ENCODE results near the gene CCL14.
"Not testable (repeated sequence)": the region's sequence is repeated elsewhere in the genome, so short reads cannot be mapped to it uniquely, and the experiment has no call there.

Gene CCL14

DNA sequence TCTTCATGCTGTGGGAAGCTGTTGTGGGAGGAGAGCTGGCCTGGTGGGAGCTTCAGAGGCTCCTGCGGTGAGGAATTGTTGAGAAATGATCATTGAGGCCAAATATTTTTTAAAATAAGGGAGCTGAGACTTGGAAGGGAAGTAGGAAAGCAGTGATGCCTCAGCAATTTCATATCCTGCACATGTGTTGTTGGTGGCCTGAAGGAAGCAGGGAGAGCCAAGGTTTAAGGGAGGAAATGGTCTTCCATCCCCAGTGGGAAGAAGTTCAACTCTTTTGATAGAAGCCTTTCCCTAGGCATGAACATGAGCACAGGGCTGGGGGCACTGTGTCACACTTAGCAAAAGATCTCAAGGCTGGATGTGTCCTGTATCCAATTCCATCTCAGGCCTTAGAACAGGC, at the start of gene CCL14:
TSS of gene CCL14 (minus strand) at position 87 of the 400 bp plus-strand sequence. CDS start at position 7, 80 bp downstream.
- H3K9me3 ChIP-seq = no peaks in the 10 kb centered on the region
- no peaks in the 10 kb centered on the region for H3K27me3 ChIP-seq (ENCODE audit: low read depth)
- in situ Hi-C loops (cut with MboI; ENCODE audit: low sequenced_read_pairs) = no loop called here
- no peak within 1 kb of the TSS for H3K4me3 ChIP-seq
- DNase-seq (ENCODE audit: low spot score in 2 of 2) = no peak
- H3K36me3 ChIP-seq (replicated peaks) = no peaks in the 10 kb centered on the region
- H3K4me1 ChIP-seq = no peaks in the 10 kb centered on the region

DNA sequence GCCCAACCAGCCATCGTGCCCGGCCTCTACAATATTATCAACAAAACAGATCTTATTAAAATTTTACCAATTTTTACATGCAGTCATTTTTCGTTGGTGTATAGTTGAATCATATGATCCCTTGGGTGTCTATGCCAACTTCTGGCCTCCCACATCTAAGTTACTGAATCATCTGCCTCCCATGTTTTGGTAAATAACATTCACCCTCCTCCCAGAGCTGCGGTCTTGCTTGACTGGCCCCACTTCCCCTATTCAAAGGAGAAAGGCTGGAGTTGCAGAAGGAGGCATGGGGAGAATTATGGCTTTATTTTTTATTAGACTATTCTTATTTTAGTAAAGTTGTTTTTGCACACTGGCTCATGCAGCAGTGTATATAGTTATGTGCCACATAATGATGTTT, 49.7 kb upstream of the CCL14 start:
- no peaks in the 10 kb centered on the region for H3K36me3 ChIP-seq (replicated peaks)
- peaks cover 9% of the 10 kb centered on the region for H3K27me3 ChIP-seq (ENCODE audit: low read depth)
- in situ Hi-C loops (cut with MboI; ENCODE audit: low sequenced_read_pairs) = no loop called here
- no peak for DNase-seq (ENCODE audit: low spot score in 2 of 2)
- no peaks in the 10 kb centered on the region for H3K9me3 ChIP-seq
- no peak overlapping the region for H3K4me3 ChIP-seq
- no peaks in the 10 kb centered on the region for H3K4me1 ChIP-seq

DNA sequence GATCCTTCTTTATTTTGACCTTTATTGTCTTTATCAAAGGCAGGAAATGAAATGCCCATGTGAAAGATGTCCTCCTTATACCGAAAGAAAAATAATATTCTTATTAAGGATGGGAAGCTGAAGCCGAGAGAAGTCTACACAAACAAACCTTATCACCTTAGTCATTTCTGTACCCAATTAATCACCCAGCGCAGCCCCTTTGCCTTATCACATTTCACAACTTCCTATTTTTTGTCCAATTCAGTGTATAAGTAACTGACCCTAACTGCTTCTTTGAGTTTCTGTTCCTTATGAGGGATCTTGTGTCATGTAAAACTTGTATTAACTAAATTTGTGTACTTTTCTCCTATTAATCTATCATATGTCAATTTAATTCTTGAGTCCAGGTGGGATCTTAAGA, 47.6 kb upstream of the CCL14 start:
- no peak for DNase-seq (ENCODE audit: low spot score in 2 of 2)
- peaks cover 9% of the 10 kb centered on the region for H3K27me3 ChIP-seq (ENCODE audit: low read depth)
- in situ Hi-C loops (cut with MboI; ENCODE audit: low sequenced_read_pairs) = no loop called here
- H3K4me3 ChIP-seq = no peak overlapping the region
- no peaks in the 10 kb centered on the region for H3K36me3 ChIP-seq (replicated peaks)
- H3K9me3 ChIP-seq = no peaks in the 10 kb centered on the region
- no peaks in the 10 kb centered on the region for H3K4me1 ChIP-seq

GRCh38 chr17:36030956-36031355, 44.4 kb upstream of the CCL14 start:
- no peaks in the 10 kb centered on the region for H3K9me3 ChIP-seq
- peaks cover 9% of the 10 kb centered on the region for H3K27me3 ChIP-seq (ENCODE audit: low read depth)
- no peak overlapping the region for H3K4me3 ChIP-seq
- no peak for DNase-seq (ENCODE audit: low spot score in 2 of 2)
- no peaks in the 10 kb centered on the region for H3K4me1 ChIP-seq
- in situ Hi-C loops (cut with MboI; ENCODE audit: low sequenced_read_pairs) = no loop called here
- no peaks in the 10 kb centered on the region for H3K36me3 ChIP-seq (replicated peaks)

DNA sequence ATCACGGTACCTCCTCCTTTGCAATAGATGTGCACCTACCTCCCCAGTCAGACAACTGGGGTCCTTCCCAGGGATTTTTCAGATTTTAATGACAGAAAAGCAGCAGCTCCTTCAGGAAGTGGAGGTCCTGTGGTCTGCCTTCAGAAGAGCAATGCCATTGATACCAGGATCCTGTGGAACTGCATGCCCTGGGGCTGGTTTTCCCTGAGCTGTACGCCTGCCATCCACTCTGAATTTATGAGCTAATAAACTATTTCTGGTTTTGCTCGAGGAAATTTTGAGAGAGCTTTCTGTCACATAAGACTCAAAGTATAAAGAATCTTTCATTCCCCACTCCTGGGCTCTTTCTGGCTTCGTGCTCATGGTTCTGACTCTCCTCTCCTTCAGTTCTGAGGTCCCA, 41.2 kb upstream of the CCL14 start:
- Histone ChIP-seq H3K4me1 (no peaks in the 10 kb centered on the region), H3K36me3 (replicated peaks) (no peaks in the 10 kb centered on the region), H3K9me3 (no peaks in the 10 kb centered on the region), H3K4me3 (no peak overlapping the region), H3K27me3 (ENCODE audit: low read depth) (peaks cover 2% of the 10 kb centered on the region)
- in situ Hi-C loops (cut with MboI; ENCODE audit: low sequenced_read_pairs) = no loop called here
- no peak for DNase-seq (ENCODE audit: low spot score in 2 of 2)

DNA sequence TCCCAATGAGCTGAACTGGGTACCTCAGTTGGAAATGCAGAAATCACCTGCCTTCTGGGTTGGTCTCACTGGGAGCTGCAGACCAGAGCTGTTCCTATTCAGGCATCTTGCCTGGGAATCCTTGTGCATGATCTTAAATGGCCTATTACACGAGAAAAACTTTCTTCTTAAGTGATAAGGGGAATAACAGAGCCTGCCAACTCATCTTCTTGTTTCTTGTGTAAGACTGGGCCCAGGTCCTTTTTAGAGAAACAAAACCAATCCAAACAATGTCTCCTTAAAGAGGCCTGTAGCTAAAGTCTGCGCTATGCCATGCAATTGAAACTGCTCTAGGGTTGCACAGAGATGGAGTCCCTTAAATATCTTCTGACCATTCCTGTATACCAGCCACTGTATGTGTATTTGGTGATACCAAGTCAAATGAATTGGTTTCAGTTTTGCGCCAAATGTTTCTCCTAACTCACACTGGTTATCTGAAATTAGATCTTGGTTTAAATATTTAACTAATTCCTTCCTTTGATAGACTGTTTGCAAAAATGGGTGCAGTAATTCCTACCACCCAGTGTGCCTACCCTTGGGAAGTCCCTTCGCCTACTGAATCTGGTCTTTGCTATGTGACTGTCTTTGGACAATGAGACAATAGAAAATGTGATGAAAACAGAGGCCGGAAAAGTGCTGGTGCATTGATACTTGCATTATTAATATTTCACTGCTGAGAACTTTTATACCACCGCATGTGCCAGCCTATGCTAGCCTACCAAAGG, 37.8 kb upstream of the CCL14 start:
- no peak overlapping the region for H3K4me3 ChIP-seq
- H3K9me3 ChIP-seq = no peaks in the 10 kb centered on the region
- no peaks in the 10 kb centered on the region for H3K36me3 ChIP-seq (replicated peaks)
- in situ Hi-C loops (cut with MboI; ENCODE audit: low sequenced_read_pairs) = no loop called here
- no peaks in the 10 kb centered on the region for H3K4me1 ChIP-seq
- H3K27me3 ChIP-seq (ENCODE audit: low read depth) = 0 out of 2 replicates have a peak, but pooled peaks cover 5% of the 10 kb centered on the region
- no peak for DNase-seq (ENCODE audit: low spot score in 2 of 2)

GRCh38 chr17:36019423-36019822, 32.9 kb upstream of the CCL14 start:
- in situ Hi-C loops (cut with MboI; ENCODE audit: low sequenced_read_pairs) = no loop called here
- H3K9me3 ChIP-seq = no peaks in the 10 kb centered on the region
- H3K4me3 ChIP-seq = no peak overlapping the region
- H3K4me1 ChIP-seq = no peaks in the 10 kb centered on the region
- no peaks in the 10 kb centered on the region for H3K36me3 ChIP-seq (replicated peaks)
- no peak for DNase-seq (ENCODE audit: low spot score in 2 of 2)
- H3K27me3 ChIP-seq (ENCODE audit: low read depth) = peaks cover 9% of the 10 kb centered on the region; the same call in 1 of the 2 replicates

GRCh38 chr17:36017799-36018198, 31.3 kb upstream of the CCL14 start, which contains the start of gene CCL23:
Gene CCL23 (minus strand): TSS chr17:36017972. CDS start chr17:36017897, 75 bp downstream.
- Histone ChIP-seq H3K9me3 (no peaks in the 10 kb centered on the region), H3K4me1 (no peaks in the 10 kb centered on the region), H3K27me3 (ENCODE audit: low read depth) (peaks cover 9% of the 10 kb centered on the region; the same call in 1 of the 2 replicates), H3K4me3 (no peak within 1 kb of the TSS), H3K36me3 (replicated peaks) (no peaks in the 10 kb centered on the region)
- in situ Hi-C loops (cut with MboI; ENCODE audit: low sequenced_read_pairs) = no loop called here
- DNase-seq (ENCODE audit: low spot score in 2 of 2) = no peak

- peaks cover 9% of the 10 kb centered on the region; the same call in 1 of the 2 replicates for H3K27me3 ChIP-seq (ENCODE audit: low read depth)
- no peak overlapping the region for H3K4me3 ChIP-seq
- no peak for DNase-seq (ENCODE audit: low spot score in 2 of 2)
- in situ Hi-C loops (cut with MboI; ENCODE audit: low sequenced_read_pairs) = no loop called here
- no peaks in the 10 kb centered on the region for H3K4me1 ChIP-seq
- no peaks in the 10 kb centered on the region for H3K9me3 ChIP-seq
- no peaks in the 10 kb centered on the region for H3K36me3 ChIP-seq (replicated peaks)
Measured at GRCh38 chr17:36016555-36016954, 30.0 kb upstream of the CCL14 start.

DNA sequence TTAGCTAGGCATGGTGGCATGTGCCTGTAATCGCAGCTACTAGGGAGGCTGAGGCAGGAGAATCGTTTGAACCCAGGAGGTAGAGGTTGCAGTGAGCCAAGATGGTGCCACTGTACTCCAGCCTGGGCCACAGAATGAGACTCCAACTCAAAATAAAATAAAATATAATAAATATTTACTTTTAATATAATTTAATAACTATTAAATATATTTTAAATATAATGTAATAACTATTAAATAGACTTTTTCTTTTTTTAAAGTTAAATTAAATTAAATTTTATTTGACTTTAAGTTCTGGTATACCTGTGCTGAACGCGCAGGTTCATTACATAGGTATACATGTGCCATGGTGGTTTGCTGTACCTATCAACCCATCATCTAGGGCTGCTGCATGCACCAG, 29.4 kb upstream of the CCL14 start:
- H3K9me3 ChIP-seq; in situ Hi-C loops (cut with MboI; ENCODE audit: low sequenced_read_pairs): not testable (repeated sequence)

GRCh38 chr17:36014946-36015345, 28.4 kb upstream of the CCL14 start:
- in situ Hi-C loops (cut with MboI; ENCODE audit: low sequenced_read_pairs) = no loop called here
- peaks cover 9% of the 10 kb centered on the region; the same call in 1 of the 2 replicates for H3K27me3 ChIP-seq (ENCODE audit: low read depth)
- no peaks in the 10 kb centered on the region for H3K9me3 ChIP-seq
- H3K4me1 ChIP-seq = no peaks in the 10 kb centered on the region
- no peaks in the 10 kb centered on the region for H3K36me3 ChIP-seq (replicated peaks)
- DNase-seq (ENCODE audit: low spot score in 2 of 2) = no peak
- no peak overlapping the region for H3K4me3 ChIP-seq

More for the DNA sequence above, 29.4 kb upstream of the CCL14 start:
- not testable (repeated sequence) for H3K4me3 ChIP-seq; H3K4me1 ChIP-seq; DNase-seq (ENCODE audit: low spot score in 2 of 2); H3K27me3 ChIP-seq (ENCODE audit: low read depth); H3K36me3 ChIP-seq (replicated peaks)

DNA sequence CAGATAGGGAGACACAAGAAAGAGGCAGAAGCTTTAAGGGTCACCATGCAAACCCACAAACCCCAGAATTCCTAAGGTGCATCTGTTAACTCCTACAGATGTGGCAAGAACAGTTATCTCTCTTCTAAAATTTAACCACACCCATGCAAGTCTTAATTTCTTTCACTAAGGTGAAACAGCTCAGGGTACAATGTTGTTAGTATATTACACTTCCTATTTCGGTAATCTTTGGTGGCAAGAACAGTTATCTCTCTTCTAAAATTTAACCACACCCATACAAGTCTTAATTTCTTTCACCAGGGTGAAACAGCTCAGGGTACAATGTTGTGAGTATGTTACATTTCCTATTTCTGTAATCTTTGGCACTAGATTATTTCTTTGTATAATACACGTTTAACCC, 24.7 kb upstream of the CCL14 start:
- in situ Hi-C loops (cut with MboI; ENCODE audit: low sequenced_read_pairs) = no loop called here

GRCh38 chr17:36008998-36009665, 22.6 kb upstream of the CCL14 start:
- Histone ChIP-seq H3K4me3 (no peak overlapping the region), H3K4me1 (no peaks in the 10 kb centered on the region), H3K27me3 (ENCODE audit: low read depth) (no peaks in the 10 kb centered on the region), H3K9me3 (no peaks in the 10 kb centered on the region), H3K36me3 (replicated peaks) (no peaks in the 10 kb centered on the region)
- in situ Hi-C loops (cut with MboI; ENCODE audit: low sequenced_read_pairs) = no loop called here
- peak; percentile 12 to 51 for DNase-seq (ENCODE audit: low spot score in 2 of 2)

More for the DNA sequence above, 24.7 kb upstream of the CCL14 start:
- no peaks in the 10 kb centered on the region for H3K4me1 ChIP-seq
- no peaks in the 10 kb centered on the region for H3K36me3 ChIP-seq (replicated peaks)
- DNase-seq (ENCODE audit: low spot score in 2 of 2) = no peak
- no peaks in the 10 kb centered on the region for H3K27me3 ChIP-seq (ENCODE audit: low read depth)
- no peaks in the 10 kb centered on the region for H3K9me3 ChIP-seq
- no peak overlapping the region for H3K4me3 ChIP-seq

DNA sequence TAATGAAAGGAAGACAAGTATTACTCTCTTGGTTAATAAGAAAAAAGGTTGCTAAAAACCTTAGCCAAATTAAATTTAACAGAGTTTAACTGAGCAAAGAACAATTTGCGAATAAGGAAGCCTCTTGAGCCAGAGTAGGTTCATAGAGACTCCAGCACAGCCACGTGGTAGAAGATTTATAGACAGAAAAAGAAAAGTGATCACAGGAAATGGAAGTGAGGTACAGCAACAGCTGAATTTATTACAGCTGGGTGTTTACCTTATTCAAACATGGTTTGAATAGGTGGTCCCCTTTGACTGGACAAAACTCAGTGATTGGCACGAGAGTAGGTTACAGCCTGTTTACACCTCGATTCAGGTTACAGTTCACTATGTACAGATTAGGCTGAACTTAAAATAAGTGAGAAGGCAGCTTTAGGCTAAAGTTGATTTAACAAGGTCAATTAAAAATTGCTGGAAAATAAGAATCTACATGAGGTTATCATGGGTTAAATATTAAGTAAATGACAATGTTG, 18.1 kb upstream of the CCL14 start:
- Histone ChIP-seq H3K4me3 (no peak overlapping the region), H3K27me3 (ENCODE audit: low read depth) (no peaks in the 10 kb centered on the region), H3K36me3 (replicated peaks) (no peaks in the 10 kb centered on the region), H3K4me1 (no peaks in the 10 kb centered on the region), H3K9me3 (no peaks in the 10 kb centered on the region)
- in situ Hi-C loops (cut with MboI; ENCODE audit: low sequenced_read_pairs) = no loop called here
- no peak for DNase-seq (ENCODE audit: low spot score in 2 of 2)
